ENCODE data around the gene SUCLG2. TPM values are rescaled to one million over a fixed set of nuclear protein-coding genes. Genes with fewer than 3 reads are reported as not detected.

Gene SUCLG2
- total RNA-seq, 4 donors from 2014 or later, result 54.4 to 81.4 (median 59.6) TPM

DNA sequence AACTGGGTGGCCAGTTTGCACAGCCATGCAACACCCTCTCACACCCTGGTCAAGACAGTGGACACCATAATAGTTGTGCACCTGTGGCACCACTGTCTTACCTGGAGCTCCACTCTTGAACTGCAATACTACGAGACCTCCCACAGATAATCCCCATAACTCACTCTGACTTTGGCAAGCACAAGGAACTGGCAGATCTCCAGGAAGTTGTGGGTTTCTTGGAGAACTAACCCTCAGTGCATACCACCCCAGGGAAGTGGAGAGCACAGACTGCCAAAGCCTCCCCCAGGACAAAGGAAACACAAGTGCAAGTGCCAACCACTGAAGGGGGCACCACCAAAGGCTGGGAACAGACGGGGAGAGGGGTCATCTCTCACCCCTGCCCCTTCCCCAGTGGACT, 318.6 kb downstream of the SUCLG2 start:
- no peak for TF ChIP-seq CTCF (IDR thresholded peaks at IDR 0.05; ENCODE audit: low read depth)

DNA sequence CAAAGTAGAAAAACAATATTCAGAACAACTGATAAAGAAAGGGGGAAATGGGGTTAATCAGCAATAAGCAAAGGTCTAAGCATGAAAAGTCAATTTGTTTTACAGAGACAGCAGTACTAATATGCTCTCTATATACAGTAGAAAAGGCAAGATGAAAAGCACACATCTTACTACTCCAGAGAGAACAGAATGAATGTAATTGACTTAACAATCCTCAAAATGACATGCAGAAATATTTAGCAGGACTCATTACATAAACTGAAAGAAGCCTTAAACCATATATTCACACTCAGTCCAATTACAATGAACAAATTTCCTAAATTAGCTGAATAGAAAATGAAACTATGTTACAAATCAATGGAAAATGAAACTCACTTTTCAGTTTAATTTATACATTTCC, 319.8 kb downstream of the SUCLG2 start:
- TF ChIP-seq CTCF (IDR thresholded peaks at IDR 0.05; ENCODE audit: low read depth), result no peak

GRCh38 chr3:67329358-67329757, 325.1 kb downstream of the SUCLG2 start:
- TF ChIP-seq CTCF (IDR thresholded peaks at IDR 0.05; ENCODE audit: low read depth), result no peak

DNA sequence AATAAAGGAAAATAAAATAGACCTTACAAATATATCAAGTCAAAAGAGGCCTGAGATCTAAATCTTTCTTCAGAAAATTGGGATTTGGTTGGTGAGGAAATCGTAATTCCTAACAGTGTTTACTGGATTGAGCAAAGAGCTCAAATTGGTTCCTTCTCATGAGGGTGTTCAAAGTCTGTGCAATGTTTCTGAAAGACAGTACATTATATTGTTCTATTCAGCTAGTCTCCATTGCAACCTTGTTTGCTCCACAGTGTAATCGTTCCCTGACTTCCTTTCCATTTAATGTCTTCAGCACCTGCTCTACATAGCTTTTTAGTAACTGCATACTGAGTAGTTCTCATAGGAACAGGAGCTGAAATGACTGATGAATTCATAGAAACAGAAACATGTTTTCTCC, 326.8 kb downstream of the SUCLG2 start:
- TF ChIP-seq CTCF (IDR thresholded peaks at IDR 0.05; ENCODE audit: low read depth), result no peak

DNA sequence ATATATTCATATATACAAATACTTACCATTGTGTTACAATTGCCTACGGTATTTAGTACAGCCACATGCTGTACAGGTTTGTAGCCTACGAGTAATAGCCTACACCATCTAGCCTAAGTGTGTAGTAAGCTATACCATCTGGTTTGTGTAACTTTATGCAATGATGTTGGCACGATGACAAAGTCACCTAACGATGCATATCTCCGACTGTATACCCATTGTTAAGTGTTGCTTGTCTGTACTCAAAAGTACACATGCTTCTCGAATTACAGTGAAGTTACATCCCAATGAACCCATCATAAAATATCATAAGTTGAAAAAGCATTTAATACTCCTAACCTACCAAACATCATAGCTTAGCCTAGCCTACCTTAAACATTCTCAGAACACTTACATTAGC, 329.2 kb downstream of the SUCLG2 start:
- no peak for TF ChIP-seq CTCF (IDR thresholded peaks at IDR 0.05; ENCODE audit: low read depth)
